Activated T-cell treated with anti-CD3 and anti-CD28 coated beads, Interleukin-2, amount 50 U/mL, for 24 hours (primary cell): ENCODE results near the gene OAF.
A peak's percentile ranks its signal among the peaks of the same experiment; 100 is the strongest.
"Not testable (repeated sequence)": the region's sequence is repeated elsewhere in the genome, so short reads cannot be mapped to it uniquely, and the experiment has no call there.

Source experiments
- DNase-seq: peaks from one replicate; pipeline ENCODE4 v3.0.0-alpha.2; 2020
- H3K27ac Mint-ChIP-seq: 2 replicates; pipeline ENCODE4 v1.8.0; 2020; ENCODE audit warnings: mild to moderate bottlenecking, mixed read lengths
- H3K27me3 Mint-ChIP-seq: 2 replicates; pipeline ENCODE4 v1.8.0; 2020; ENCODE audit warnings: mixed read lengths
- H3K36me3 Mint-ChIP-seq: 2 replicates; pipeline ENCODE4 v1.8.0; 2020; ENCODE audit warnings: low read depth, mixed read lengths
- H3K4me1 Mint-ChIP-seq: 2 replicates; pipeline ENCODE4 v1.8.0; 2020; ENCODE audit warnings: low read depth, mixed read lengths
- H3K4me3 Mint-ChIP-seq: 2 replicates; pipeline ENCODE4 v1.8.0; 2020; ENCODE audit warnings: mild to moderate bottlenecking, moderate library complexity, mixed read lengths
- H3K9me3 Mint-ChIP-seq: 2 replicates; pipeline ENCODE4 v1.8.0; 2020; ENCODE audit warnings: mixed read lengths

Gene OAF

DNA sequence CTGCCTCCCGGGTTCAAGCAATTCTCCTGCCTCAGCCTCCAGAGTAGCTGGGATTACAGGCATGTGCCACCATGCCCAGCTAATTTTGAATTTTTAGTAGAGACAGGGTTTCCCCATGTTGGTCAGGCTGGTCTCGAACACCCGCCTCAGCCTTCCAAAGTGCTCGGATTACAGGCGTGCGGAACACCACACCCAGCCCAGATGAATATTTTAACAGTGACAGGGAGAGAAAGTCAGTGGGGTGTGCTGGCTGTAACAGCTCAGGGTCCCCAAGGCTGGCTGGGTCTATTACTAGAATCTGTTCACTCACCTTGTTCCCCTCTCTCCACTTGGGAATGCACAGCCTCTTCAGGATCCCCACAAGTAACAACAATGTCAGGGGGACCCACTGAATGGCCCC lies 30.8 kb upstream of the OAF start:
- H3K4me3 Mint-ChIP-seq, H3K9me3 Mint-ChIP-seq, H3K4me1 Mint-ChIP-seq, DNase-seq, H3K36me3 Mint-ChIP-seq, H3K27ac Mint-ChIP-seq: not testable (repeated sequence)
- H3K27me3 Mint-ChIP-seq = peaks cover 25% of the 10 kb centered on the region

GRCh38 chr11:120180551-120181232 lies 30.1 kb upstream of the OAF start:
- Mint-ChIP-seq H3K27me3 (peaks cover 25% of the 10 kb centered on the region), H3K36me3 (no peaks in the 10 kb centered on the region), H3K27ac (no peak overlapping the region), H3K4me1 (no peaks in the 10 kb centered on the region), H3K4me3 (no peak overlapping the region), H3K9me3 (no peaks in the 10 kb centered on the region)
- DNase-seq = peak; percentile 11

DNA sequence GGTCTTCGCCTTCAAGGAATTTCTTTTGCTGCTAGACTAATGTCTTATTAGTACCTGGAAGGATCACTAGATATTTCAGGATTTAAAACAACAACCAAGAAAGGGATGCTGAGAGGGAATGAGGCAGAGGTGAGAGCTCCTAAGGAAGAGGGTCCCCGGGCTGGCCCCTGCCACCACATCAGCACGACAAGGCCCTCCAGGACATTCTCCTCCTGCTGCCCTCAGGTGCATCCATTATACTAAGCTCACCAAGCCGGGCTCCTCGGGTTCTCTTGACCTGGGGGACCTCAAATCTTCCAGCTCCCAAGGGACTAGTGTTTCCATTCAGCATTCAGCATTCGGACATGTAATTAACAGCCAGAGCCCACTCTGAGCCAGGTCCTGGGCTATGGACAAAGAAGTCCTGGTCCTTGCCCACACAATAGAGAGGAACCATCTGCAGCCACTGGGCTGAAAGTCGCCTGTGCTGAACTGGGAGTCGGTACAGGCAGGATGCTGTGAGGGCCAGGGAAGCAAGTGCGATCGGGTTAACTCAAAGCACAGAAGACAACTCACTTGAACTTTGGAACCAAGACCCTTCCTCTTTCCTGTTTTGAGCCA lies 29.4 kb upstream of the OAF start:
- peaks cover 2% of the 10 kb centered on the region for H3K4me1 Mint-ChIP-seq
- H3K36me3 Mint-ChIP-seq = no peaks in the 10 kb centered on the region
- H3K9me3 Mint-ChIP-seq = no peaks in the 10 kb centered on the region
- DNase-seq = peak; percentile 7
- H3K27me3 Mint-ChIP-seq = peaks cover 22% of the 10 kb centered on the region
- no peak overlapping the region for H3K27ac Mint-ChIP-seq
- no peak overlapping the region for H3K4me3 Mint-ChIP-seq

GRCh38 chr11:120182372-120182771 lies 28.5 kb upstream of the OAF start:
- Mint-ChIP-seq H3K4me3 (no peak overlapping the region), H3K27ac (no peak overlapping the region), H3K9me3 (no peaks in the 10 kb centered on the region), H3K27me3 (peaks cover 28% of the 10 kb centered on the region), H3K4me1 (peaks cover 10% of the 10 kb centered on the region), H3K36me3 (no peaks in the 10 kb centered on the region)
- DNase-seq = peak; percentile 12

- peaks cover 10% of the 10 kb centered on the region for H3K4me1 Mint-ChIP-seq
- H3K9me3 Mint-ChIP-seq = no peaks in the 10 kb centered on the region
- no peak overlapping the region for H3K27ac Mint-ChIP-seq
- peak; percentile 25 for DNase-seq
- peaks cover 29% of the 10 kb centered on the region for H3K27me3 Mint-ChIP-seq
- no peaks in the 10 kb centered on the region for H3K36me3 Mint-ChIP-seq
- H3K4me3 Mint-ChIP-seq = no peak overlapping the region
Measured at GRCh38 chr11:120182790-120183491, 27.9 kb upstream of the OAF start.

DNA sequence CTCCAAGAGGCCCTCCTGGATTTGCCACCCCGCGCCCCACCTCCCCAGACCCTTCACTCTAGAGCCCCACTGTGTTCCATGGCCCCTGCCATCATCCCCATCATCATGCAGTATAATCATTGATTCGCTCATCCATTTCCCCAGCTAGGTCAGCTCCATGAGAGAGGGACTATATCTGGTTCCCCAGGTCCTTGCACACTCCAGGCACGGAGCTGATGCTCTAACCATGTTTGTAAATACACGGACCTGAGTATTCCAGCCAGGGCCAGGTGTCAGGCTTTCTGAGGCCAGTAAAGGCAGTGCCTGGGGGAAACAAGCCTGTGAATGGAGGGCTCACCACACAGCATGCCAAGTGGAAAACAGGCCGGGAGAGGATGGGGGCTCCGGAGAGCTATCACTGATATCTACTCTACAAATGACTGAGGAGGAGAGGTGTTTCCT lies 27.1 kb upstream of the OAF start:
- peak; percentile 2 for DNase-seq
- H3K27me3 Mint-ChIP-seq = peaks cover 29% of the 10 kb centered on the region
- H3K36me3 Mint-ChIP-seq = no peaks in the 10 kb centered on the region
- H3K9me3 Mint-ChIP-seq = no peaks in the 10 kb centered on the region
- peaks cover 10% of the 10 kb centered on the region for H3K4me1 Mint-ChIP-seq
- no peak overlapping the region for H3K27ac Mint-ChIP-seq
- H3K4me3 Mint-ChIP-seq = no peak overlapping the region

DNA sequence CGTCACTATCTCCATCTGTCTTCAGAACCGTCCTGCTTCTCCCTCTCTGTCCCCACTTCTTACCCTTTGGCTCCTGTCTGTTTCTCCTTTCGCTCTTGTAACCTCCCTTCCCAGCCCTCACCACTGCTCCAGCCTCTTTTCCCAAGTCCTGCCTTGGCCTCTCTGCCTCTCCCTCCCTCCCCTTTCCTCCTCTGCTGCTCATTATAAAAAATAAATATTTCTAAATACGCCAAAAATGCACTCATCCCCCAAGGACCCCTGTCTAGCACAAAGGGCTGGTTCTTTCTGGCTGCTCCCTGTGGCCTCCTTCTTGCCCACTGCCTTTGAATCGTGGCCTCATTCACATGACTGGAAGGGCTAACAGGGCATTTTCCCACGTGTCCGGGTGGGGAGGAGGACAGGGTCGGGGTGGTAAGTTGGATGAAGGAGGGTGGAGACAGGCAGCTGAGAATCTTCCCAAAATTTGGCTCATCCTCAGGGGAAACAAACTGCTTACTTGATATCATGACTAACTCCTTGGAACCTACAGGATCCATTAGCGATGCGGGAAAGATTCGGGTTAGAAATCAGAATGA lies 26.4 kb upstream of the OAF start:
- H3K4me1 Mint-ChIP-seq = peaks cover 10% of the 10 kb centered on the region
- no peaks in the 10 kb centered on the region for H3K9me3 Mint-ChIP-seq
- no peak overlapping the region for H3K27ac Mint-ChIP-seq
- H3K4me3 Mint-ChIP-seq = no peak overlapping the region
- peak; percentile 6 for DNase-seq
- no peaks in the 10 kb centered on the region for H3K36me3 Mint-ChIP-seq
- H3K27me3 Mint-ChIP-seq = peaks cover 30% of the 10 kb centered on the region

DNA sequence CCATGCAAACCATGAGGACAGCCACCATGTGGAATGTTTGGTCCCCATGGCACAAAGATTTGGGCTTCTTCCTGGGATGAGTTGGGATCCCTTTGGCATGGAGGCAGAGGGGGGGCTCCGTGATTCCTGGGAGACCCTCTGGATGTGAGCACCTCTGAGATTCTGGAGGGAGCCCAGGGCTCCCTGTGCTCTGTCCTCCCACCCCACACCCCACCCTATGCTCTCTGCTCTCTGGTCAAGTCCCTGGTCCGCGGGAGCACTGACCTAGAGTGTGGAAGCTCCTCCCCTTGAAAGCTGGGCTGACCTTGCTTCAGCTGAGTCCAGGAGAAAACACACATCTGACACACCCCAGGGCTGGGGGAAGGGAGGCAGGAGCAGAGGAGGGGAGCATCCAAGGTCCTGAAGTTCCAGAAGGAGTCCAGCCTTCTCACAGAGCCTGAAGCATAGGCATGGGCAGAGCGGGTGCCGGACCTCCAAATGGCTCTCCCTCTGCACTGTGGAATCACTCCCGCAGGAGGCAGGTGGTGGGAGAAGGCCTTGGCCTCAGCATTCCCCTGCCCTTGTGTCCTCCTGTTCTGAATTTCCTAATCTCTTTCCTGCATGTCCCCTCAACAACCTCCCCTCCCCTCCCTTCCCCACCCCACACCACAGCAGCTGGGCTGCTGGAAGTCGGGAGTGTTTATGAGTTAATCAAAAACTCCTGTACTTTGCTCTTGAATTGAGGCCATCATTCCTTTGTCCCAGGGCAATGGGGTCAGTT lies 25.7 kb upstream of the OAF start:
- Mint-ChIP-seq H3K4me1 (peaks cover 10% of the 10 kb centered on the region), H3K9me3 (no peaks in the 10 kb centered on the region), H3K27ac (no peak overlapping the region), H3K27me3 (peaks cover 32% of the 10 kb centered on the region), H3K36me3 (no peaks in the 10 kb centered on the region), H3K4me3 (no peak overlapping the region)
- peak; percentile 6 for DNase-seq

DNA sequence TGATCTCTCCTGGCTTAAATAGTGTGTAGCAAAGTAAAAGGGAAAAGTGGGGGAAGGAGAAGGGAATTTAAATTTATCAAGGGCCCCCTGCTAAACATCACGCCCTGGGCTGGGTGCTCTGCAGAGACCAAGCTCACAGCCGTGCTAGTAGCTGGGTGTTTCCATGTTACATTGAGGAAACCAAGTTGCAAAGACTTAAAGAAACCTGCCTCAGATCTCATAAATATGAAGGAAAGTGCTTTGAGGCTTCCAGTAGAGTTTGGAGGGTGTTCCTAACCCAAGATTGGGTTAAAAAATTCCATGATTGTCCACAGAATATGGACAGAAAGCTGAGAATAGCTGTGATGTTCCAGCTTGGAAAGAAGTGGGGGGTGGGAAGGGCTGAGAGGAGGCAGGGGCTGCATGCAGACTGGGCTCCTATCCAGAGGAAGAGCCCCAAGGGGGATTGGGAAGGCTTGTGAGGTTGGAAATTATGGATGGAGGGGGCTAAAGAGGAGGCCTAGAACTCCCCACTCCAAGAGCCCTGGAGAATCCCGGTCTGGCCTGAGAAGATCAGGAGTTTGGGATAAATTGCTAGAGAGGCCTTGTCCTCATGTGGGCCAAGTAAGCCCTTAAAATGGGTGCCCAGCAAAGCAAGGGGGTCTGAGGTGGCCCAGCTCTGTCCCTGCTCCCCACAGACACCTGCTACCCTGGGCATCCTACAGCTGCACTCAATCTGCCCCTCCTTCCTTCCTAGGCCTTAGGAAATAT lies 25.0 kb upstream of the OAF start:
- Mint-ChIP-seq H3K9me3 (no peaks in the 10 kb centered on the region), H3K27me3 (peaks cover 35% of the 10 kb centered on the region), H3K4me3 (no peak overlapping the region), H3K27ac (no peak overlapping the region), H3K4me1 (peaks cover 10% of the 10 kb centered on the region), H3K36me3 (no peaks in the 10 kb centered on the region)
- peak; percentile 2 for DNase-seq

- Mint-ChIP-seq H3K36me3 (no peaks in the 10 kb centered on the region), H3K27ac (peak overlapping the region; percentile 3), H3K9me3 (no peaks in the 10 kb centered on the region), H3K27me3 (peaks cover 36% of the 10 kb centered on the region), H3K4me1 (peaks cover 10% of the 10 kb centered on the region), H3K4me3 (no peak overlapping the region)
- no peak for DNase-seq
Measured at GRCh38 chr11:120186456-120186773, 24.4 kb upstream of the OAF start.

GRCh38 chr11:120186774-120187591 lies 23.8 kb upstream of the OAF start:
- DNase-seq = peak; percentile 31
- H3K4me1 Mint-ChIP-seq = peaks cover 10% of the 10 kb centered on the region
- peak overlapping the region; percentile 3 for H3K27ac Mint-ChIP-seq
- peaks cover 34% of the 10 kb centered on the region for H3K27me3 Mint-ChIP-seq
- no peaks in the 10 kb centered on the region for H3K9me3 Mint-ChIP-seq
- H3K36me3 Mint-ChIP-seq = no peaks in the 10 kb centered on the region
- no peak overlapping the region for H3K4me3 Mint-ChIP-seq

DNA sequence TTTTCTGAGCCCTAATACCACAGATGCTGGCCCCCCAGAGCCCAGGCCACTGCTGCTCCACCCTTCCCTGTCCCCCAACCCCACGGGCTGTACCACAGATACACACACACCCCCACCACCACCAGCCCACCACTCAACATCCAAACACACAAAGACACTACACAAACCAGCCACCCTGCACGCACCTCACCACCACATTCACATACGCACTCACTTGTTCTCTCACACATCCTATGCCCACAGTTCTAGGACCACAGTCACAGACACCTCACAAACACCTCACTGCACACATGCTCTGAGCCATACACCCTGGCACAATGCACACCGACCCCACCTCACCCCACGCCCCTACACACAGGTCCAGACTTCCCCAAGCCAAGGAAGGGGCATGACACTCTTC lies 22.5 kb upstream of the OAF start:
- H3K36me3 Mint-ChIP-seq = no peaks in the 10 kb centered on the region
- no peak overlapping the region for H3K27ac Mint-ChIP-seq
- peaks cover 10% of the 10 kb centered on the region for H3K4me1 Mint-ChIP-seq
- no peak overlapping the region for H3K4me3 Mint-ChIP-seq
- no peaks in the 10 kb centered on the region for H3K9me3 Mint-ChIP-seq
- no peak for DNase-seq
- peaks cover 35% of the 10 kb centered on the region for H3K27me3 Mint-ChIP-seq

DNA sequence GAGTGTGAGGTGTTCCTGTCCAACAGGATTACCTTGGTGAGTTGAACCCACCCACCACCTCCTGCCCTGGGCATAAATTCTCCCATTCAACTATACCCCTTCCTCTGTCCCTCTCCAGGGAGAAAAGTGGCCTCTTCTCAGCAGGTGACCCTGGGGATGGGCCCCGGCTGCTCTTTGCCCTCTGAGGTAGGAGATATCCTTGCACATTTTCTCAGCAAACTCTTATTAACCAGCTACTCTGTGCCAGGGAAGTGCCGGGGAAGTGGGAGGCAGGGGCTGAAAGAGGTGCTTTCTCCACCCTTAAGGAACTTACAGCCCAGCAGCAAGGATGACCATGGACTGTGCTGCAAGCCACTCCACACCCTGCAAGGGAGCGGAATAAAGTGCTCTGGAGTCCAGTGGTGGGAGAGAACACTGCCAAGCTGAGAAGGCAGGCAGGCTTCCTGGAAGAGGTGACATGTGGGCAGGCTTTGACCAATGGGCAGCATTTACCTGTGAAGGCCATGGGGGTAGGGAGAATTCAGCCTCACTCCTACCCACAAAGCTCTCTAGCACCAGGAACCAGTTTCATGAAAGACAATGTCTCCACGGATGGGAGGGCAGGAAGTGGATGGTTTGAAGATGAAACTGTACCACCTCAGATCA lies 21.9 kb upstream of the OAF start:
- no peaks in the 10 kb centered on the region for H3K9me3 Mint-ChIP-seq
- peaks cover 10% of the 10 kb centered on the region for H3K4me1 Mint-ChIP-seq
- H3K4me3 Mint-ChIP-seq = no peak overlapping the region
- no peak overlapping the region for H3K27ac Mint-ChIP-seq
- peaks cover 29% of the 10 kb centered on the region for H3K27me3 Mint-ChIP-seq
- H3K36me3 Mint-ChIP-seq = no peaks in the 10 kb centered on the region
- DNase-seq = no peak
